Measurements from ENCODE around the gene LEP. TPM values are rescaled to one million over a fixed set of nuclear protein-coding genes. Genes with fewer than 3 reads are reported as not detected.

The LEP gene
- total RNA-seq, result not detected in 2 replicates

DNA sequence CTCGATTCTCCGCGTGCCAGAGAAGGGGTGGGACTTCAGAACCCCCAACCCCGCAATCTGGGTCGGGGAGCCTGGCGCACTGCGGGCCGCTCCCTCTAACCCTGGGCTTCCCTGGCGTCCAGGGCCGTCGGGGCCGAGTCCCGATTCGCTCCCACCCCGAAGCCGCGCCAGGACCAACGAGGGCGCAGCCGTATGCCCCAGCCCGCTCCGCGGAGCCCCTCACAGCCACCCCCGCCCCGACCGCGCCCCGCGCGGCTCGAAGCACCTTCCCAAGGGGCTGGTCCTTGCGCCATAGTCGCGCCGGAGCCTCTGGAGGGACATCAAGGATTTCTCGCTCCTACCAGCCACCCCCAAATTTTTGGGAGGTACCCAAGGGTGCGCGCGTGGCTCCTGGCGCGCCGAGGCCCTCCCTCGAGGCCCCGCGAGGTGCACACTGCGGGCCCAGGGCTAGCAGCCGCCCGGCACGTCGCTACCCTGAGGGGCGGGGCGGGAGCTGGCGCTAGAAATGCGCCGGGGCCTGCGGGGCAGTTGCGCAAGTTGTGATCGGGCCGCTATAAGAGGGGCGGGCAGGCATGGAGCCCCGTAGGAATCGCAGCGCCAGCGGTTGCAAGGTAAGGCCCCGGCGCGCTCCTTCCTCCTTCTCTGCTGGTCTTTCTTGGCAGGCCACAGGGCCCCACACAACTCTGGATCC, at the start of gene LEP:
Gene LEP, plus strand, starts transcription at position 583 of the 691 bp plus-strand sequence. CDS start 10,741 bp downstream, outside the sequence.
- H3K4me3 ChIP-seq (ENCODE audit: low read depth, low read length), result no peak within 1 kb of the TSS

DNA sequence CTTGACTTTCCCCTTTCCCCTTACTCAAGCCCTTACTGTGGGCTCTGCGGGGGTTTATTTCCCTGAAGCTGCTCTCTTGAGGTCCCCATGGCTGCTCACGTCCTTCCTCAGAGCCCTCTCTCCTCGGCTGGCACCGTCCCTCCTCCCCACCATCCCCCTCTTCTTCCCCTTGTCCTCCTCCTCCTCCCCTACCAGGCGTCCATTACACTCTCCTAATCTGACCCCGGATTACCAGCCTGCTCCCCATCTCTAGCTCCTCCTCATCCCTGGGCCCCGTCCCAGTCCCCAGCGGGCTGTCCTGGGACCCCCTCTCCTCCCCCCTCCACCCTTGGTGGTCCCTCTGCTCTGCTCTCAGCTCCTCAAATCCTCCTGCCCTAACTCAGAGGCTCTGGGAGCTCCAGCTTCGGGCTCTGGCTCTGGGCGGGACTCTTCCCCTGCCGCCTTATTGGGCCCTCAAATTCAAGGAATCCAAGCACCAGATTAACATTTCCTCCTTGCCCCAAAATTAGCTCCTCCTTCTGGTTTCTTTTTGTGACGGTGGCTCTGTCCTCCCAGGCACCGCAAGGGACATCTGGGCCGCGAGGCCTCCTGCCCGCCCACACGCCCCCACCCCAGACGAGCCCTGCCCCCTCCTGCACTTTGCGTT, 48.5 kb upstream of the LEP start:
- no peak for DNase-seq (ENCODE audit: low read depth)
- TF ChIP-seq, protein P1, sequence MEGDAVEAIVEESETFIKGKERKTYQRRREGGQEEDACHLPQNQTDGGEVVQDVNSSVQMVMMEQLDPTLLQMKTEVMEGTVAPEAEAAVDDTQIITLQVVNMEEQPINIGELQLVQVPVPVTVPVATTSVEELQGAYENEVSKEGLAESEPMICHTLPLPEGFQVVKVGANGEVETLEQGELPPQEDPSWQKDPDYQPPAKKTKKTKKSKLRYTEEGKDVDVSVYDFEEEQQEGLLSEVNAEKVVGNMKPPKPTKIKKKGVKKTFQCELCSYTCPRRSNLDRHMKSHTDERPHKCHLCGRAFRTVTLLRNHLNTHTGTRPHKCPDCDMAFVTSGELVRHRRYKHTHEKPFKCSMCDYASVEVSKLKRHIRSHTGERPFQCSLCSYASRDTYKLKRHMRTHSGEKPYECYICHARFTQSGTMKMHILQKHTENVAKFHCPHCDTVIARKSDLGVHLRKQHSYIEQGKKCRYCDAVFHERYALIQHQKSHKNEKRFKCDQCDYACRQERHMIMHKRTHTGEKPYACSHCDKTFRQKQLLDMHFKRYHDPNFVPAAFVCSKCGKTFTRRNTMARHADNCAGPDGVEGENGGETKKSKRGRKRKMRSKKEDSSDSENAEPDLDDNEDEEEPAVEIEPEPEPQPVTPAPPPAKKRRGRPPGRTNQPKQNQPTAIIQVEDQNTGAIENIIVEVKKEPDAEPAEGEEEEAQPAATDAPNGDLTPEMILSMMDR (conservative IDR thresholded peaks at IDR 0.05; ENCODE audit: low read depth, low read length), result no peak
- H3K4me3 ChIP-seq (ENCODE audit: low read depth, low read length), result no peak overlapping the region

More for the DNA sequence above, at the start of gene LEP:
- no peak for DNase-seq (ENCODE audit: low read depth)
- TF ChIP-seq, protein P1 (conservative IDR thresholded peaks at IDR 0.05; ENCODE audit: low read depth, low read length), result no peak

DNA sequence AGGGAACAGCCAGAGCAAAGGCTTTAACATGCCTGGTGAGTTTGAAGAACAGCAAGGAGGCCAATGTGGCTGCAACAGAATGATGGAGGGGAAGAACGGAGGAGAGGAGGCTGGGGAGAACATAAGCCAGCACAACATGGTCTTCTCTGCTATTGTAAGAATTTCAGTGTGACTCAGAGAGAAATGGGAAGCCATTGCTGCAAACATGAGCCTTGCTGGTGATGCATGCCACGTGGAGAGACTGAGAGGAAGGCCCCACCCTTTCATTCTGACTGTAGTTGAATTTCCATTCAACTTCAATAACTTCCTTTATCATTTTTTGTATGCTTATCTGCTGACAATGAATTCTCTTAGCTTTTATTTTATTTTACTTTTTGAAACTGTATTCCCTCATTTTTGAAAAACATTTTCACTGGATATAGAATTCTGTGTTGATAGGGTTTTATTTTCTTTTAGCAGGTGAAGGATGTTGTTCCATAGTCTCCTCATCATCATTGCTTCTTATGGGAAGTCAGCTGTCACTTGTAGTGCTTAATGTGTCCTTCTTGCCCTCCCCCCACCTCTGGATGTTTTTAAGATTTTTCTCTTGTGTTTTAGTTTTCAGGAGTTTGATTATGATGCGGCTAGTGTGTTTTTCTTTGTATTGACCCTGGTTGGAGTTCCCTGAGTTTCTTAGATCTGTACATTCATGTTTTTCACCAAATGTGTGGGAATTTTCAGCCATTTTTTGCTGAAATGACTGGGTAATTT, 46.4 kb upstream of the LEP start:
- H3K4me3 ChIP-seq (ENCODE audit: low read depth, low read length), result no peak overlapping the region
- no peak for DNase-seq (ENCODE audit: low read depth)
- TF ChIP-seq, protein P1 (conservative IDR thresholded peaks at IDR 0.05; ENCODE audit: low read depth, low read length), result no peak

DNA sequence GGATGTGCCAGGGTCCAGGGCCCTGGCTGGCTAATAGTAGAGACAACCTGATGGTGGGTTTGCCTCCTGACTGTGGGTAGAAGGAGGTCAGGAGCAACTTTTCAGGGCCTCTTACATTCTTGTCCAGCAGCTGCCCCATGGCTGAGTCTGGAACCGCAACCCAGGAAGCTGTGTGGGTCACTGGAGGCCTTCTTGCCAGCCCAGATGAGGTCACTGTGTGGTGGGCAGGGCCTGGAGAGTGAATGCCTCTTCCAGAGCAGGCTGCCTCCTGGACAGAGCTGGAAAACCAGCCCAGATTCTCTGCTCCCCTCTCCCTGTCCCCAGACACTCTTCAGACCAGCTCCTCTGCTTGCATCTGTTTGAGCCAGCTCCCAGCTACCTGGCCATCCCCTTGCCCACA, 43.5 kb upstream of the LEP start:
- no peak for DNase-seq (ENCODE audit: low read depth)
- TF ChIP-seq, protein P1 (conservative IDR thresholded peaks at IDR 0.05; ENCODE audit: low read depth, low read length), result no peak
- no peak overlapping the region for H3K4me3 ChIP-seq (ENCODE audit: low read depth, low read length)

DNA sequence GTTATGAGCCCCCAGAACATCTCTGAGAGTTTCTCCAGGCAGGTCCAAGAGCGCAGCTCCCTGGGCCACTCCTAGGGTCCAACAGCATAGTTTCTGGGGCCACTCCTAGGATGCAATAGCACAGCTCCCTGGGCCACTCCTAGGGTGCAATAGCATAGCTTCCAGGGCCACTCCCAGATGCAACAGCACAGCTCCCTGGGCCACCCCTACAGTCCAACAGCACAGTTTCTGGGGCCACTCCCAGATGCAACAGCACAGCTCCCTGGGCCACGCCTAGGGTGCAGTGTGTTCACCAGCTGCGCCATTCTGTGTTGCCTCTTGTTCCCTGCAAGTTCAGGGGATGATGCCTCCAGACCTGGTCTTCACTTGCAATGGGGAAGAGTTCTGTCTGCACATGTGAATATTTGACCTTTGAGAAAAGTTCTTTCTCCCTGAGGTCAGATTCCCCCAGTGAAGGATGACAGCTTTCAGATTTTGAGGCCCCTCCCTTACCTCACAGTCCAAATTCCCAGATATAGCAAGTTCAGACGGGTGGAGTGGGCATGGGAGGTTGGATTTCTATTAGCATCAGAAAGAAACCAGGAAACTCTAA, 43.0 kb upstream of the LEP start:
- TF ChIP-seq, protein P1 (conservative IDR thresholded peaks at IDR 0.05; ENCODE audit: low read depth, low read length), result no peak
- H3K4me3 ChIP-seq (ENCODE audit: low read depth, low read length), result no peak overlapping the region
- no peak for DNase-seq (ENCODE audit: low read depth)

DNA sequence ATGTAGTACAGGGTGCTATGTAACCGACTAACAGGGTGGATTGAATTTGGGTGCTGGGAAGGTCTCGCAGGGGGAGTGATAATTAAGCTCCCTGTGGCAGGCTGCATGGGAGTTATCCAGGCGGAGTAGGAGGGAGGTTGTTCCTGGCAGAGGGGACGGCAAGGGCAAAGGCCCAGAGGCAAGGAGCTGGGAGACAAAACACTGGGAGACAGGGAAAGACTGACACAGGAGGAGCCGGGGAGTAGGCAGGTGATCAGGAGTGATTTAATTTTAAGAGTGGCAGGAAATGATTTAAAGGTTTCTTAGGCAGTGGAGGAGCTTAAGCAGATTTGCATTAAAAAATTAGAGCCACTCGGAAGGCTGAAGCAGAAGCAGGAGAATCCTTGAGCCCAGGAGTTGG, 40.7 kb upstream of the LEP start:
- TF ChIP-seq, protein P1 (conservative IDR thresholded peaks at IDR 0.05; ENCODE audit: low read depth, low read length), result no peak
- H3K4me3 ChIP-seq (ENCODE audit: low read depth, low read length), result no peak overlapping the region
- DNase-seq (ENCODE audit: low read depth), result no peak

Data from epithelial cell of proximal tubule (primary cell).